ENCODE data around the gene ADAMTSL1.

ADAMTSL1 gene

GRCh38 chr9:18675973-18676372, 202.0 kb downstream of the ADAMTSL1 start (continued):
- no peak for TF ChIP-seq CTCF (tag by site-specific recombination; IDR thresholded peaks at IDR 0.05)
- TF ChIP-seq ZNF138 (tag by site-specific recombination; IDR thresholded peaks at IDR 0.05; ENCODE audit: borderline replicate concordance), result no peak
- TF ChIP-seq ZNF777 (tag by site-specific recombination; IDR thresholded peaks at IDR 0.05; ENCODE audit: borderline replicate concordance), result no peak
- TF ChIP-seq ZNF404 (tag by site-specific recombination; IDR thresholded peaks at IDR 0.05), result no peak
- no peak for TF ChIP-seq ZNF529 (tag by site-specific recombination; IDR thresholded peaks at IDR 0.05; ENCODE audit: insufficient replicate concordance)
- no peak for TF ChIP-seq ZFP41 (tag by site-specific recombination; IDR thresholded peaks at IDR 0.05; ENCODE audit: borderline replicate concordance)
- no peak for TF ChIP-seq ZNF76 (tag by site-specific recombination; IDR thresholded peaks at IDR 0.05; ENCODE audit: borderline replicate concordance, low read depth)
- no peak for TF ChIP-seq EGR2 (tag by site-specific recombination; IDR thresholded peaks at IDR 0.05; ENCODE audit: low read depth)
- TF ChIP-seq WT1 (tag by site-specific recombination; IDR thresholded peaks at IDR 0.05), result peak; percentile 86
- peak; percentile 86 for TF ChIP-seq SCRT1 (tag by site-specific recombination; IDR thresholded peaks at IDR 0.05; ENCODE audit: borderline replicate concordance)
- TF ChIP-seq ZNF2 (tag by site-specific recombination; IDR thresholded peaks at IDR 0.05), result no peak
- no peak for TF ChIP-seq ZNF324 (tag by site-specific recombination; IDR thresholded peaks at IDR 0.05)
- no peak for TF ChIP-seq ZNF555 (tag by site-specific recombination; conservative IDR thresholded peaks at IDR 0.05)
- no peak for TF ChIP-seq KLF1 (tag by site-specific recombination; IDR thresholded peaks at IDR 0.05)
- TF ChIP-seq ZNF398 (tag by site-specific recombination; IDR thresholded peaks at IDR 0.05), result peak; percentile 54; the same call in 1 of the 2 replicates
- TF ChIP-seq ZNF211 (tag by site-specific recombination; IDR thresholded peaks at IDR 0.05; ENCODE audit: low read depth), result no peak
- peak; percentile 60; the same call in 1 of the 2 replicates for TF ChIP-seq SCRT2 (tag by site-specific recombination; IDR thresholded peaks at IDR 0.05)
- no peak for TF ChIP-seq ZNF610 (tag by site-specific recombination; IDR thresholded peaks at IDR 0.05; ENCODE audit: borderline replicate concordance)
- TF ChIP-seq ZNF585B (tag by site-specific recombination; IDR thresholded peaks at IDR 0.05), result no peak
- no peak for TF ChIP-seq ZNF174 (tag by site-specific recombination; IDR thresholded peaks at IDR 0.05)
- TF ChIP-seq KLF10 (tag by site-specific recombination; IDR thresholded peaks at IDR 0.05), result 0 out of 2 replicates have a peak, but pooled peaks have one; percentile 19
- TF ChIP-seq RBAK (tag by site-specific recombination; IDR thresholded peaks at IDR 0.05), result no peak
- TF ChIP-seq ZNF132 (tag by site-specific recombination; IDR thresholded peaks at IDR 0.05; ENCODE audit: borderline replicate concordance), result no peak
- TF ChIP-seq ZNF146 (tag by site-specific recombination; IDR thresholded peaks at IDR 0.05), result no peak
- peak; percentile 92 for TF ChIP-seq FEZF1 (tag by site-specific recombination; IDR thresholded peaks at IDR 0.05)
- TF ChIP-seq ZBTB1 (tag by site-specific recombination; IDR thresholded peaks at IDR 0.05), result no peak
- no peak for TF ChIP-seq ZNF157 (tag by site-specific recombination; IDR thresholded peaks at IDR 0.05)
- no peak for TF ChIP-seq ZNF449 (tag by site-specific recombination; IDR thresholded peaks at IDR 0.05)
- TF ChIP-seq YY1 (tag by site-specific recombination; IDR thresholded peaks at IDR 0.05), result no peak
- no peak for TF ChIP-seq ZNF280C (tag by site-specific recombination; IDR thresholded peaks at IDR 0.05)
- TF ChIP-seq ZNF416 (tag by site-specific recombination; IDR thresholded peaks at IDR 0.05), result no peak
- TF ChIP-seq ZNF48 (tag by site-specific recombination; IDR thresholded peaks at IDR 0.05), result no peak
- no peak for TF ChIP-seq ZNF155 (tag by site-specific recombination; IDR thresholded peaks at IDR 0.05)
- no peak for TF ChIP-seq ZNF629 (tag by site-specific recombination; IDR thresholded peaks at IDR 0.05)
